ENCODE data around the gene COL27A1.

The COL27A1 gene

DNA sequence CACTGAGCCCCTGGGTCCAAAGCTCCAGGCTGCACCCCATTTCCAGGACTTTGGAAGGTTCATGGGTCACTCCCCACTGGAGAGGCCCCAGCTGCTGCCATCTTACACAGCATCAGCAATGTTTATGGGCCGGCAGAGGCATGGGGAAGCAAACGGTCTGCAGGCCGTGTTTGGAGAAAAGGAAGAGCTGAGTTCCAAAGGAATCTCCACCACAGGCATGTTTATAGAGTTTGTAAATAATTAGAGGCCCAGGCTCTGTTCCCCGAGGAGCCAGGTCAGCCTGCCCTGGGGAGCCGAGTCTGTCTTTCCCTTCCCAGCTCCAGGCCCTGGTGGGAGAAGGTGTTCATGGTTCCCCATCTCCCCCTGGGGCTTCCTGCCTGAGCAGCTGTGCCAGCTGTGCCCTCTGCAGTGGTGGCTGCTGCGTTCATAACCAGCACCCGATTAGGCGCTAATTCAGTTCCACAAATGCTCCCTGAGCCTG is 64.8 kb downstream of the COL27A1 start:
- no peak for TF ChIP-seq CTCF (IDR thresholded peaks at IDR 0.05)

- no peak for TF ChIP-seq CTCF (IDR thresholded peaks at IDR 0.05)
These were observed 66.5 kb downstream of the COL27A1 start for GRCh38 chr9:114221706-114222465.

GRCh38 chr9:114223564-114224246 is 68.4 kb downstream of the COL27A1 start:
- TF ChIP-seq CTCF (IDR thresholded peaks at IDR 0.05): no peak

DNA sequence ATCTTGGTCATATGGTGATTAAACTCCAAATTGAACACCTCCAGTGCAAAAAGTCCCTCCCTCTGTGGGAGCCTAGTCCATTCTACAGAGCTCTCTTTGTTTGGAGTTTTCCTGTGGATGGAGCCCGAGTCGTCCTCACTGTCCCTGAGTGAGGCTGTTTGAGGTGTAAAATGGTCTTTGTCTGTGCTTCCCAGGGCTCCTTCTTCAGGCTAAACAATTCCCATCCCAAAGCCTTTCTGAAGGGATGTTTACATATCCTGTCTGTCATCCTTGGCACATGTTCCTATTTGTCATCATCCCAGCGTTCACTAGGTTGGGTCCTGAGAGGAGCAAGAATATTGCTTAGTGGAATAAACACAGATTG is 68.9 kb downstream of the COL27A1 start:
- no peak for TF ChIP-seq CTCF (IDR thresholded peaks at IDR 0.05)

DNA sequence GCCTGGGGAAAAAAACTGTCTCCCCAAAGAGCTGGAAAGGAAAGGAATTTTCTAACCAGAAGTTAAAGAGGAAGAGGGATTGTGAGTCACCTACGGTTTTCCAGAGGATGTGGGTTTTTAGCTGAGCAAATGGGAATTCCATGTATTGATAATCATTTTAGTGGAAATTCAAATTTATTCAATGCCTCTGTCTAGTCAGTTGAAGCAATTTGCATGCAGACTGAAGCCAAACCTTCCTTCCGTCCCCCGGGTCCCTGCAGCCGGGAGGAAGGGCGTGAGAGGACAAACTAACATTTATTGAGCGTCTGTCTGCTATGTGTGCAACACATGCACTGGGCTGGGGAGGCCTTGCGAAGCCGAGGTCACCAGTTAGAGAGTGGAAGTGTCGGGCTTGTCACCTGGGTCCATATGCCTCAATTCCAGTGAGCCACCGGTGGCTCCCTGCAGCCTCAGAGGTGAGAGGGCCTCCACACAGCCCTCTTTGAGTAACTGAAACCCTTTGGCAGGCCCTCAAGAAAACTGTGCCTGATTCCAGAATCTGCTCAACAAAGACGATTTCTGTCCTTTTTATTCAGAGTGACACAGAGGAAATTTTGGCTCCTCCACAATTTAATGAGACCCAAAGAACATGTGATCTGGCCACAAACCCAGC is 70.3 kb downstream of the COL27A1 start:
- TF ChIP-seq CTCF (IDR thresholded peaks at IDR 0.05): no peak

- TF ChIP-seq CTCF (IDR thresholded peaks at IDR 0.05): no peak
These were observed 71.1 kb downstream of the COL27A1 start for GRCh38 chr9:114226246-114227055.
